IMR-90 (cell line): Measurements from ENCODE around the gene POLR1E. TPM values are rescaled to one million over a fixed set of nuclear protein-coding genes. Genes with fewer than 3 reads are reported as not detected.

Source experiments
- ATAC-seq: fragments of 200-7000 bp; cut with Tn5 transposase; 2 replicates; pipeline ENCODE4 v1.9.1; 2020; ENCODE audit warnings: low read depth, mild to moderate bottlenecking, moderate library complexity
- BruUV-seq: library from RNA; stranded (reverse); fragments of 400-500 nt; replicated peaks from 2 replicates; lab custom pipeline; 2021; lab: Mats Ljungman, UMichigan
- CTCF ChIA-PET: fragments of 300-600 bp; formaldehyde crosslinking; extraction: SDS; loops from one replicate; lab custom pipeline; 2021; ENCODE audit warnings: antibody characterized with exemption; lab: Yijun Ruan, JAX
- POLR2A ChIA-PET: fragments of 300-600 bp; sonication (Branson Sonifier 250); formaldehyde crosslinking; loops from one replicate; lab custom pipeline; 2022; ENCODE audit warnings: antibody characterized with exemption; ENCODE audit not compliant: unreplicated experiment; lab: Charles Lee
- DNase-seq: peaks from one replicate; pipeline ENCODE4 v3.0.0; 2013
- H2AFZ ChIP-seq: replicated peaks from 2 replicates; pipeline ENCODE3; 2013; ENCODE audit warnings: low read length, mild to moderate bottlenecking; ENCODE audit not compliant: poor library complexity
- H2AK5ac ChIP-seq: 2 replicates; pipeline ENCODE4 v1.6.1; 2013; ENCODE audit warnings: low read depth, low read length, inconsistent platforms
- H2AK9ac ChIP-seq: replicated peaks from 2 replicates; pipeline ENCODE3; 2013; ENCODE audit warnings: mild to moderate bottlenecking, low read depth, low read length, moderate library complexity; ENCODE audit not compliant: poor library complexity
- H2BK120ac ChIP-seq: 2 replicates; pipeline ENCODE4 v1.6.1; 2013; ENCODE audit warnings: low read depth, low read length, inconsistent platforms
- H2BK15ac ChIP-seq: 3 replicates; pipeline ENCODE4 v1.6.1; 2013; ENCODE audit warnings: low read depth, low read length, inconsistent platforms
- H2BK20ac ChIP-seq: 2 replicates; pipeline ENCODE4 v1.6.1; 2013; ENCODE audit warnings: low read depth, mild to moderate bottlenecking, inconsistent platforms, low read length, moderate library complexity
- H2BK5ac ChIP-seq: 2 replicates; pipeline ENCODE4 v1.6.1; 2013; ENCODE audit warnings: mild to moderate bottlenecking, low read depth, low read length, inconsistent platforms; ENCODE audit not compliant: poor library complexity, severe bottlenecking
- H3K14ac ChIP-seq: replicated peaks from 2 replicates; pipeline ENCODE4 v1.6.1; 2013; ENCODE audit warnings: low read depth, low read length, inconsistent platforms
- H3K18ac ChIP-seq: 2 replicates; pipeline ENCODE4 v1.6.1; 2013; ENCODE audit warnings: low read depth, low read length, control low read depth
- H3K23ac ChIP-seq: 2 replicates; pipeline ENCODE4 v1.6.1; 2013; ENCODE audit warnings: low read depth, low read length, inconsistent platforms
- H3K27ac ChIP-seq: 2 replicates; pipeline ENCODE4 v1.5.1; 2013; ENCODE audit warnings: mild to moderate bottlenecking, control low read depth, low read length; ENCODE audit not compliant: insufficient read depth
- H3K27me3 ChIP-seq: 2 replicates; pipeline ENCODE4 v1.6.1; 2013; ENCODE audit warnings: low read length; ENCODE audit not compliant: control insufficient read depth, insufficient read depth
- H3K36me3 ChIP-seq: 2 replicates; pipeline ENCODE4 v1.6.1; 2013; ENCODE audit warnings: low read length, mixed read lengths; ENCODE audit not compliant: control insufficient read depth, insufficient read depth
- H3K4ac ChIP-seq: 2 replicates; pipeline ENCODE4 v1.6.1; 2013; ENCODE audit warnings: low read depth, low read length, inconsistent platforms
- H3K4me1 ChIP-seq: 2 replicates; pipeline ENCODE4 v1.6.1; 2013; ENCODE audit warnings: low read length, mixed read lengths; ENCODE audit not compliant: control insufficient read depth, insufficient read depth
- H3K4me2 ChIP-seq: 2 replicates; pipeline ENCODE4 v1.6.1; 2013; ENCODE audit warnings: low read depth, mild to moderate bottlenecking, control low read depth, low read length, moderate library complexity
- H3K4me3 ChIP-seq: 2 replicates; pipeline ENCODE4 v1.5.1; 2013; ENCODE audit warnings: low read depth, mild to moderate bottlenecking, control low read depth, low read length, moderate library complexity; ENCODE audit not compliant: insufficient read depth
- H3K56ac ChIP-seq: 2 replicates; pipeline ENCODE4 v1.6.1; 2013; ENCODE audit warnings: low read length, inconsistent platforms; ENCODE audit not compliant: insufficient read depth; ENCODE audit errors: extremely low read depth
- H3K79me1 ChIP-seq, 2 experiments: 2 replicates each; pipeline ENCODE4 v1.6.1; 2013; ENCODE audit warnings: low read length in 2 of 2, inconsistent platforms in 1 of 2, low read depth in 1 of 2
- H3K9ac ChIP-seq: 2 replicates; pipeline ENCODE4 v1.6.1; 2013; ENCODE audit warnings: low read depth, low read length, control low read depth
- H3K9me1 ChIP-seq: 2 replicates; pipeline ENCODE4 v1.6.1; 2013; ENCODE audit warnings: low read length, inconsistent platforms; ENCODE audit not compliant: insufficient read depth
- H3K9me3 ChIP-seq: 2 replicates; pipeline ENCODE4 v1.6.1; 2013; ENCODE audit warnings: low read length; ENCODE audit not compliant: control insufficient read depth, insufficient read depth
- H4K20me1 ChIP-seq: 2 replicates; pipeline ENCODE4 v1.6.1; 2013; ENCODE audit warnings: low read length, inconsistent platforms; ENCODE audit not compliant: insufficient read depth
- H4K5ac ChIP-seq: 2 replicates; pipeline ENCODE4 v1.6.1; 2013; ENCODE audit warnings: mild to moderate bottlenecking, low read depth, low read length, control low read depth
- H4K8ac ChIP-seq, 2 experiments: 2 replicates each; pipeline ENCODE4 v1.6.1; 2013; ENCODE audit warnings: low read depth in 2 of 2, low read length in 2 of 2, control low read depth in 1 of 2, inconsistent platforms in 1 of 2
- H4K91ac ChIP-seq: 2 replicates; pipeline ENCODE4 v1.6.1; 2013; ENCODE audit warnings: low read depth, low read length, inconsistent platforms; ENCODE audit not compliant: insufficient read depth
- BHLHE40 ChIP-seq: fragments of 150-350 bp; IDR thresholded peaks from 2 replicates; pipeline ENCODE4 v1.6.1; 2016; ENCODE audit warnings: mild to moderate bottlenecking, low read depth, low read length
- CEBPB ChIP-seq: IDR thresholded peaks from 2 replicates; pipeline ENCODE4 v1.6.1; 2012; ENCODE audit warnings: low read depth, low read length, improper control_type of control experiment
- CHD1 ChIP-seq: IDR thresholded peaks from 2 replicates; pipeline ENCODE4 v1.6.1; 2012; ENCODE audit warnings: low read depth, low read length, improper control_type of control experiment
- CTCF ChIP-seq: conservative IDR thresholded peaks from 2 replicates; pipeline ENCODE4 v1.5.1; 2012; ENCODE audit warnings: mild to moderate bottlenecking, low read depth, low read length, improper control_type of control experiment
- ELK1 ChIP-seq: fragments of 150-350 bp; IDR thresholded peaks from 2 replicates; pipeline ENCODE4 v1.6.1; 2016; ENCODE audit warnings: low read depth, mild to moderate bottlenecking, low read length, moderate library complexity, borderline replicate concordance
- FOS ChIP-seq: fragments of 150-350 bp; IDR thresholded peaks from 2 replicates; pipeline ENCODE4 v1.6.1; 2016; ENCODE audit warnings: low read depth, low read length
- MAFK ChIP-seq: IDR thresholded peaks from 2 replicates; pipeline ENCODE4 v1.6.1; 2012; ENCODE audit warnings: low read depth, low read length, improper control_type of control experiment
- MAZ ChIP-seq: IDR thresholded peaks from 2 replicates; pipeline ENCODE4 v1.6.1; 2012; ENCODE audit warnings: low read depth, mild to moderate bottlenecking, low read length, improper control_type of control experiment, moderate library complexity, borderline replicate concordance
- MXI1 ChIP-seq: IDR thresholded peaks from 2 replicates; pipeline ENCODE4 v1.6.1; 2012; ENCODE audit warnings: low read depth, mild to moderate bottlenecking, low read length, moderate library complexity, borderline replicate concordance
- NFE2L2 ChIP-seq: fragments of 150-350 bp; IDR thresholded peaks from 2 replicates; pipeline ENCODE4 v1.6.1; 2016; ENCODE audit warnings: low read depth, mild to moderate bottlenecking, low read length
- POLR2A ChIP-seq: IDR thresholded peaks from 2 replicates; pipeline ENCODE4 v1.6.1; 2012; ENCODE audit warnings: mild to moderate bottlenecking, low read depth, low read length
- RAD21 ChIP-seq: IDR thresholded peaks from 2 replicates; pipeline ENCODE4 v1.6.1; 2012; ENCODE audit warnings: low read length, improper control_type of control experiment
- RCOR1 ChIP-seq: IDR thresholded peaks from 2 replicates; pipeline ENCODE4 v1.6.1; 2012; ENCODE audit warnings: mild to moderate bottlenecking, low read length, improper control_type of control experiment; ENCODE audit not compliant: insufficient replicate concordance
- RFX5 ChIP-seq: IDR thresholded peaks from 2 replicates; pipeline ENCODE4 v1.8.0; 2012; ENCODE audit warnings: low read depth, mild to moderate bottlenecking, low read length, moderate library complexity
- SMC3 ChIP-seq: fragments of 150-350 bp; IDR thresholded peaks from 2 replicates; pipeline ENCODE4 v1.6.1; 2016; ENCODE audit warnings: low read depth, mild to moderate bottlenecking, antibody characterized with exemption, low read length, moderate library complexity
- USF2 ChIP-seq: fragments of 150-350 bp; IDR thresholded peaks from 2 replicates; pipeline ENCODE4 v1.6.1; 2017; ENCODE audit warnings: mild to moderate bottlenecking, antibody characterized with exemption, low read length, low read depth
- WGBS, 2 experiments: methylation state at CpG; one replicate each; pipeline versions ENCODE4 v1.1.5 to v1.1.7; 2013; ENCODE audit warnings: missing lambda C conversion rate in 2 of 2; ENCODE audit not compliant: insufficient read length in 1 of 2; ENCODE audit errors: extremely low coverage in 2 of 2; 5-methylcytosine and 5-hydroxymethylcytosine counted together
- dilution Hi-C: fragments of 300-500 bp; cut with HindIII; formaldehyde crosslinking; loops from one replicate; pipeline ENCODE4 v1.14.3; 2018; ENCODE audit warnings: low sequenced_read_pairs; ENCODE audit not compliant: unreplicated experiment
- in situ Hi-C: fragments of 300-500 bp; cut with MboI; formaldehyde crosslinking; loops from 3 replicates; pipeline ENCODE4 v1.14.3; 2019; ENCODE audit warnings: low sequenced_read_pairs, inconsistent platforms, mixed read lengths
- intact Hi-C: fragments of 100-400 bp; cut with micrococcal nuclease; formaldehyde crosslinking; loops from 2 replicates; pipeline ENCODE4 v1.10.0; 2022
- polyA plus RNA-seq, 3 experiments: library from polyadenylated mRNA; depleted of rRNA; stranded (reverse); fragments of >200 nt; gene quantifications; 2 replicates each; pipeline ENCODE4 v1.2.3, GENCODE V29; 2012; ENCODE audit warnings: low replicate concordance in 1 of 3
- total RNA-seq: library from RNA; depleted of rRNA; stranded (reverse); fragments of >200 nt; gene quantifications from 2 replicates; pipeline ENCODE4 v1.2.3, GENCODE V29; 2012

The POLR1E gene
- total and polyA plus RNA-seq, 2 of the 4 experiments (the other 2 are of a cell fraction) = 48.0 to 71.9 TPM

GRCh38 chr9:37445832-37446231 is 39.9 kb upstream of the POLR1E start:
- no peak overlapping the region for H3K4ac ChIP-seq
- H2BK15ac ChIP-seq = no peak overlapping the region
- H3K9me1 ChIP-seq = peaks cover 11% of the 10 kb centered on the region
- H4K5ac ChIP-seq = no peak overlapping the region
- no peak overlapping the region for H3K9ac ChIP-seq
- dilution Hi-C loops = no loop called here
- H3K79me1 ChIP-seq = peaks cover 39 to 86% of the 10 kb centered on the region in 2 experiments
- no peak overlapping the region for H2BK20ac ChIP-seq
- H3K9me3 ChIP-seq = no peaks in the 10 kb centered on the region
- no peak overlapping the region for H2BK5ac ChIP-seq
- ChIA-PET POLR2A (no interaction called here), CTCF (no interaction called here)
- H2AK9ac ChIP-seq = no peak overlapping the region
- no peak overlapping the region for H3K4me2 ChIP-seq
- H3K27ac ChIP-seq = no peak overlapping the region
- H3K56ac ChIP-seq = no peak overlapping the region
- no peak overlapping the region for H3K4me3 ChIP-seq
- H3K18ac ChIP-seq = no peak overlapping the region
- no peak overlapping the region for H3K14ac ChIP-seq
- H4K8ac ChIP-seq = no peak overlapping the region
- H3K23ac ChIP-seq = no peak overlapping the region
- H2BK120ac ChIP-seq = no peak overlapping the region
- intact Hi-C loops = no loop called here
- no peak overlapping the region for H4K91ac ChIP-seq
- peaks cover 16% of the 10 kb centered on the region for H3K4me1 ChIP-seq
- in situ Hi-C loops = no loop called here
- no peak for DNase-seq
- TF ChIP-seq MAZ (no peak), FOS (no peak), ELK1 (no peak), RFX5 (no peak), BHLHE40 (no peak), RAD21 (no peak), MAFK (no peak), USF2 (no peak), NFE2L2 (no peak), RCOR1 (no peak), POLR2A (no peak), CEBPB (no peak), CTCF (no peak), MXI1 (no peak), CHD1 (no peak), SMC3 (no peak)
- BruUV-seq = no TSS peak
- H2AFZ ChIP-seq = no peak overlapping the region
- ATAC-seq = no peak
- no peak overlapping the region for H2AK5ac ChIP-seq
- WGBS, 2 experiments = no CpG with 5 or more reads among the region's 6 CpGs
- peaks cover 23% of the 10 kb centered on the region for H4K20me1 ChIP-seq
- H3K27me3 ChIP-seq = no peaks in the 10 kb centered on the region
- H3K36me3 ChIP-seq = peaks cover 21% of the 10 kb centered on the region
